CD4-positive, alpha-beta T cell treated with Interleukin-15 for 4 hours (primary cell): ENCODE data around the gene CDT1.

Experiments used
- DNase-seq: peaks from one replicate; pipeline ENCODE4 v3.0.0-alpha.2; 2020; ENCODE audit warnings: low spot score

CDT1 gene

DNA sequence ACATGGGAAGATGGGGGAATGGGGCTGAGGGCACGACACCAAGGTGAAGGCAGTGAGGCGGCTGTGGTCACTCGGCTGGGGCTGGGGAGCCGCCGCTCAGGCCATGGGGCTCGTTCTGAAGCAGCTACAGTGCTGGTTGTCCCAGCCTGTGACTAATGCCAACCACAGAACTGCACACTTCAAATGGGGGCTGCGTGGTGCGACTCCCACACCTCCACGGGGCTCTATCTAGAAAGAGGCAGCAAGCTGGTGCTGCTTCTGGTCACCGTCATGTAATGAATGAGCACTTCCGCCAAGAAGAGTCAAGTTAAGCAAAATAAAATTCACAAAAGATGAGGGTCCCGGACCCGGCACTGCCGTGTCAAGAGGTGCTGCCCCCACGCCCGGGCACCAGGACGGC is 33.2 kb downstream of the CDT1 start:
- no peak for DNase-seq

DNA sequence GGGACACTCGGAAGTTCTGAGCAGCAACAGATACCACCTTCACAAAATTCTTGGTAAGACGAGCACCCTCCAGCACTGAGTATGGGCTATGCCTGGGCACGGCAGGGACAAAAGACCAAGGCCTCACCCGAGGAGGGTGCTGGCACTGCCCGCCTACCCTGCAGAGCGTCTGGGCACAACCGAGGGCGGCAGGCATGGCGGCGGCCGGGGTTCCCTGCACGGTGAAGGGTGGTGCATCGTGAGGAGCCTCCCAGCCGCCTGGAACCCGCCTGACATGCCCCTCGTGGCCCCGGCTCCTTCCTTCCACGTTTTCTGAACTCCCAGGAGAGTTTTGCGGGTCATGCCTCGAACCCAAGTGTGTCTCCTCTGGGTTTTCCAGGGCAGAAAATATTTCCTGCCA is 34.2 kb downstream of the CDT1 start:
- DNase-seq = no peak

DNA sequence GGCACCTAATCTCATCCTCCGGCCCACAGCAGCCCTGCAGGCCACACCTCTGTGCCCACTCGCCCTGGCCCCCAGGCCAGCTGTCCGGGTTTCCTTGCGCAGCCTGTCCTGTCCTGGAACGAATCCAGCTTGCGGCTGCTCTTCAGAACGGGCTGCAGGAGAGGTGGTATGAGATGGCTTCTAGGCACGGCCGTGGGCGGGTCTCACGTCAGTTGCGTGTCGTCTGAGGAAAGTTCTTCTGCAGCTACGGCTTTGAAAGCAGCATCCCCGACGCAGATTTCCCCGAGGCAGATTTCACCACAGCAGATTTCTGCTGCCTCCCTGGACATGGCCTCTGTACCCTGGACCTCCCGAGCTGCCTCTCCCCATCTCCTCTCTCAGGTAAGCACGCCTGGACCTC is 35.0 kb downstream of the CDT1 start:
- DNase-seq = no peak

DNA sequence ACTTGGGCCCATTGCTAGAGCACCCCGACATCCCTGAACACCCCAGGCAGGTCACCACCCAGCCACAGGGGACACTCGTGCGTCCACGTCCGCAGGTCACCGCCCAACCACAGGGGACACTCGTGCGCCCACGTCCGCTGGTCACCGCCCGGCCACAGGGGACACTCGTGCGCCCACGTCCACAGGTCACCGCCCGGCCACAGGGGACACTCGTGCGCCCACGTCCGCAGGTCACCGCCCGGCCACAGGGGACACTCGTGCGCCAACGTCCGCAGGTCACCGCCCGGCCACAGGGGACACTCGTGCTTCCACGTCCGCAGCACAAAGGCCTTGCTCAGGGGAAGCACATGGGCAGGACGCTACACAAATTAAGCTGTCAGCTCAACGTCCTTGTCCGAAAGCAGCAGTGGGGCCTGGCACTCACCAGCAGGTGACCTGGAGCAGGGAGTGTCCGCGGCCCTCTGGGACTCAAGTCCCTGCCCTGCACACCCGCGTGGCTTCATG is 35.5 kb downstream of the CDT1 start:
- DNase-seq = no peak

DNA sequence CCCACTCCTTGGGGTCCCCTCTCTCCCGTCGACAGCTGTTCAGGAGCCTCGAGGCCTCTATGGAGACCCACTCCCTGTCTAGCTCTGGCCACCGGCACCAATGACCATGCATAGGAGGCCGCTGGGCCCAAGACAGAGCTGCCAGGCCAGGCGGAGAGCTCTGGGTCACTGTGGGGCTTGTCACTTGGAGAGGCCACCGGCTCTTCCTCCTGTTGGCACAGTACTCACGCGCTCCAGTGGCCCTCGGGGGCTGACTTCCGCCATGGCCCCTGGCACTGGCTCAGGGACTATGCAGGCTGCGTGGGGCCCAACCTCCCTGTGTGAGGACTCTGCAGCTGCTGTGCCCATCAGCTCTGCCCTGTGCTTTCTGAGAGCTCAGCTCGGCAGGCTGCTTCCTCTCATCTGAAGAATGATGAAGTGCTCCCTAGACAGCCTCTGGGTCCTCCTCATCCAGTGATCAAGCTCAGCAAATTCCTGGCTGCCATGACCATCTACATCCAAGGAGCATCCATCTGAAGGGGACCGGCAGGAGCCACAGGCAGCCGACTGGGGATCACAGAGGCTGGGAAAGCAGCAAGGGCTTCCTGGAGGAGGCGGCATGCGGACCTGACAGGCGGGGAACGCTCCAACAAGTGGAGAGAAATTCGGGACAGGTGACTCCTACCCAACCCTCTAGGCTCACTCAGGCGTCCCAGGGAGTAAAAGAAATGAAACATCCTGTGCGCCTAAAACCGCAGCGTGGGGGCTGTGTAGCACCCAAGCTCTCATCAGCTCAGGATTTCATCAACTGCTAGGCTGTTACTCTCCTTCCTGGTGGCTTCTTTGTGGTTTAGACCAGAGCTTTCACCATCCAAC is 36.4 kb downstream of the CDT1 start:
- no peak for DNase-seq

DNA sequence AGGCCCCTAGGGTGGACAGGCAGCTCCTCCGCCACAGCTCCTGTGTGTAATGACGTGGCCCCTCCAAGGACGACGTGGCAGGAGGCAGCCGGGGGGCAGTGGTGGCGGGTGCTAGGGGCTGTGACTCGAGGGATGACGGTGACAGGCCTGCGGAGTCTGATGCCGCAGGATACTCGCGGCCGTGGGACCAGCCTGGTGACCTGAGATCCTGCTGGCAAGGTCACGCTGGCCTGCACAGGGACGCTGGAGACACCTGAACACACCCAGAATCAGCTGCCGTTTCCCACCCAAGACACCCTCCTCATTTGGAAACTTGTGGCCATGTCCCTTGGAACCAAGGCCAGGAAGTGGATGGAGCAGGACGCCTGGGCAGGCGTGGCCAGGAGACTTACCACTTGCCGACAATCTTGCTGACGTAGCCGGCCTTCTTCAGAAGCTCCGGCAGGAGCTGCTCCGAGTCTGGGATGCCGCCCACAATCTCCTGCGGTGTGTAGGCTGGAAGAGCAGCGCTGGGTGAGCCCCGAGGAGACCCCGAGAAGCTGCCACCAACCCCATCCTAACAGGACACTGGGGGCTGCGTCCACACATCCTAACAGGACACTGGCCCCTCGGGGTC is 37.1 kb downstream of the CDT1 start:
- no peak for DNase-seq

DNA sequence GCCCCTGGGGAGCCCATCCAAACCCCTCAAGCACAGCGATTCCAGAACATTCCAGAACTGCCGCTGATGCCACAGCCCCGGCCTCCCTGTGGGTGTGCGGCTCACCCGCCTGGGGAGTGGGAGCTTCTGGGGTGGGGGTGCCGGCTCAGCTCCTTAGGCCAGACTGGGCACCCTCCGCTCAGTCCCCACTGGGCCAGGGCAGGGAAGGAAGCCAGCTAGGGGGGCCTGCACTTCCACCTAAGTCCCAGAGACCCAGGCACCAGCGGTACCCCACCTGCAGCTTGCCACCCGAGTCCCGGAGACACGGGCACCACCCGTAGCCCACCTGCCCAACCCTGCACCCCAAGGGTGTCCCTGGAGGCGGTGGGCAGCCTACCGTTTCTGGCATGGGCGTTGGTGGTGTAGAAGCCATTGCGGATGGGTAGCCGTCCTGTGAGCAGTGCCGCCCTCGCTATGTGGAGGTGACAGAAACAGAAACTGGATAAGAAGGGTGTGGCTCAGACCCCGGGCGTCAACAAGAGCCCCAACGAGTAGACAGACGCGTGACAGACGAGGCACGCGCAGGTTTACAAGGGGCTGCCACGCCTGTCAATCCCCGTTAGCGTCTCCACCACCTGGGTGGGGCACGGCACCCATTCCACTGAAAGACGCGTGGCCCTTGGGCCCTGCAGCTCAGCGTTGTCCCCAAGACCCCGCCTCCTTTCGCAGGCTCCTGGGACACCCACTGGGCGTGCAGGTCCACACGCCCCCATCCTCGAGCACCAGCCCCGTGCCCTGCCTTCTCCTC is 38.1 kb downstream of the CDT1 start:
- DNase-seq = no peak

DNA sequence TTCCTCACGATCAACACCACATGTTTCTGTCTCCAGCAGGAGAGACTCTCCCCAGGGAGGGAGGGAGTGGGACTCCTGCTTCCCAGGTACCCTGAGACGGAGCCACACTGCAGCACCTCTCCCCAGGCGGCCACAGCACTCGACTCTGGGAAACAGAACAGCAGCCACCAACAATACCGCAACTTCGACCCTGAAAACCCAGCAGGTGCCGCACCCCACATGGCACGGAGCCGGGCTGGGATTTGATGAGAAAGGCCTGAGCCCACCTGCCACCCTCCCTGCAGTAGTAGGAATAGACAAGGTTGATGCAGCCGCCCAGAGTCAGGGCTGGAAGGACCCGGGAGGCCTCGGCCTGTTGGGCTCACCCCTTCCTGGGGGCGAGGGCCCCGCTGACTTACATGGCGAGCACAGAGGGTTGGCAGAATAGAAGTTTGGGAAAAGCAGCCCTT is 38.7 kb downstream of the CDT1 start:
- no peak for DNase-seq

DNA sequence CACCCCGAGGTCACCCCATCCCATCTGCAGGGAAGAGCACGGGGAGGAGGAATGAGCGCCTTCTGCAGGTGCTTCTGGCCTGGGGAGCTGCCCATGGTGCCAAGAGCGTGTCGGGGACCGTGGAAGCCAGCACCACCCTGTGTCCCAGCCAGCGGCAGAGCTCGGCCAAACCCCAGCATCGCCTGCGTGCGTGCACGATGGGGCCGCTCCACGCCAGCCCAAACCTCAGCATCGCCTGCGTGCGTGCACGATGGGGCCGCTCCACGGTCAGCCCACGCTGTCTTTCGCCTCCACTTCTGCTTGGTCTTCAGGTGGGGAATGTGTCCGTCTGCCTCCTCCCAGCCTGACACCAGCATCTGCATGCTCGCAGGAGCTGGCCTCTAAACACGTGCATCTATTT is 39.2 kb downstream of the CDT1 start:
- no peak for DNase-seq

DNA sequence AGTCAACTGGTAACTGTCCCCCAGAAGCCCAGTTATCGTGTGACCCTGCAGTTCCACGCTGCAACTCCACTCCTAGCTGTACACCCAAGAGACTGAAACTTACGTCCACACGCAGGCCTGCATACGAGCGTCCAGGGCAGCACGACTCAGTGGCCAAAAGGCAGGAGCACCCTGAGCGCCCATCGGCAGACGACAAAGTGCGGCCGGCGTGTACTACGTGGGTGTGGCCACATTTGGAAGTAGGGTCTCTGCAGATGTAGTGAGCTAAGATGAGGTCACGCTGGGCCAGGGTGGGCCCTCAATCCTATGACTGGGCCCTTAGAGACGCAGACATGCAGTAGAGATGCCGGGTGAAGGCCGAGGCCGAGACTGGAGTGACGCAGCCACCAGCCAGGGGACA is 39.7 kb downstream of the CDT1 start:
- no peak for DNase-seq

DNA sequence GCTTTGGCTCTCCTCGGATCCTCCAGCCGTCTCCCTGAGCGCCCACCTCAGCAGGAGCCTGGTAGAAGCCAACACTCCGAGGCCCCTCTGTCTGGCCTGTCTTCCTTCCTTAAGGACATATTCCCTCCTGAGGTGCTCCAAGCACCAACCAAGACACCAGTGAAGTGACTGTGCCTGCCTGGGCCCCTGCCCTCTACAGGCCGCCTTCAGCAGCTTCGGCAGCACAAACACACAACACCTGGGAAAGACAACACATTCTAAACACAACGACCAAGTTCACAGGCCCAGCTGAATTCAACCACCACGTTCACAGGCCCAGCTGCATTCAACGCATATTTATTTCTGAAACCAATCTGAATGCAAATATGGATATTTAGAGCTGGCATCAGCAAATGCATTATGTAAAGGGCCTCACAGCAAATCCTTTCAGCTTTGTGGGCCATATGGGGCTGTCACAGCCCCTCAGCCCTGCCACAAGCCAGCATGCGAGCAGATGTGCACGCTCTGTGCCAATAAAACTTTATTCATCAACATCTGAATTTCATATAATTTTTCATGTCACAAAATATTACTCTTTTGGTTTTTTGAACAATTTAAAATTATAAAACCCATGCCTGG is 40.9 kb downstream of the CDT1 start:
- no peak for DNase-seq

DNA sequence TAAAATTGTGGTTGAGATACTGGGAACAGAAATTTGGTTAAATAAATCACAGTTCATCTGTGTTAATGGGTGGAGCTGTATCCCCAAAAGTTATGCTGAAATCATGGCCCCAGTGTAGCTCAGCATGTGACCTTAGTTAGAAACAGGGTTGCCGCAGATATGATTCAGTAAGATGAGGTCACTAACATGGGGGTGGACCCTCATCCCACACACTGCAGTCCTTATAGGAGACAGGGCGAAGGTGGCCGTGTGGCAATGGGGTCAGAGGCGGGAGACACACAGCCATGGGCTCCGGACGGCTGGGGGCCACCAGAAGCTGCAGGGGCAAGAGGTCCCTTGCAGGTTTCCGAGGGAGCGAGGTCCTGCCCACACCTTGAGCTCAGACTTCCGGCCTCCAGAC is 42.5 kb downstream of the CDT1 start:
- no peak for DNase-seq

DNA sequence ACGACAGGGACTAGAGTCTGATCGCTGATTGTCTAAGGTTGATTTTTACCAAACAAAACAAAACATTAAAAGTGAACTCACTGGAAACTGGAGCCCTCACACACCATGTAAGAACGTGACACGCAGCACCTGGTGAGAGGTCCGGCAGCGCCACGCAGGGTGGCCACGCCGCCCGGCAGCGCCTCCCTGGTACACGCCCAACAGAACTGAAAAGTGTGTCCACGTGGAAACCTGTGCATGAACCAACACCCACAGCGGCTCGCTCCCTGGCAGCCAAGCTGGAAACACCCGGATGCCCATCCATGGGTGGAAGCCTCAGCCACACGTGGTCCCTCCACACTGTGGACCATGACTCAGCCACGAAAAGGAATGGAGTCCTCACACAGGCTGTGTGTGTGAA is 44.1 kb downstream of the CDT1 start:
- DNase-seq = no peak

DNA sequence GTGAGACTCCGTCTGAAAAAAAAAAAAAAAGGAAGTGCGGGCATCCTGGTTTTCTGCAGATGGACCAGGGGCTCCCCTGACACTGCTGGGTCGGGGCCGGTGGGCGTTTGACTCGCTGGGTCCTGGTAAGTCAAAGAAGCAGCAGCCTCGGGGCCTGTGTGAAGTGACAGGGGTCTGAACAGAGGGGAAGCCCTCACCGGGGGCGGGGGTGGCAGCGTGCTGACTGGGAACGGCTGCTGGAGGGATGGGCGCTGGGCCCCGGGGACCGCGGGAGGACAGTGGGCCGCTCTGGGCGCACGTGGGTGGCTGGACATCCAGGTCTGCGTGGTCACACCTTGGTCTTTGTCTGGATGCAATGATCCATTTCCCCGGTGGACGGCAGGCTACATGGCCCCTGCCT is 45.0 kb downstream of the CDT1 start:
- no peak for DNase-seq

DNA sequence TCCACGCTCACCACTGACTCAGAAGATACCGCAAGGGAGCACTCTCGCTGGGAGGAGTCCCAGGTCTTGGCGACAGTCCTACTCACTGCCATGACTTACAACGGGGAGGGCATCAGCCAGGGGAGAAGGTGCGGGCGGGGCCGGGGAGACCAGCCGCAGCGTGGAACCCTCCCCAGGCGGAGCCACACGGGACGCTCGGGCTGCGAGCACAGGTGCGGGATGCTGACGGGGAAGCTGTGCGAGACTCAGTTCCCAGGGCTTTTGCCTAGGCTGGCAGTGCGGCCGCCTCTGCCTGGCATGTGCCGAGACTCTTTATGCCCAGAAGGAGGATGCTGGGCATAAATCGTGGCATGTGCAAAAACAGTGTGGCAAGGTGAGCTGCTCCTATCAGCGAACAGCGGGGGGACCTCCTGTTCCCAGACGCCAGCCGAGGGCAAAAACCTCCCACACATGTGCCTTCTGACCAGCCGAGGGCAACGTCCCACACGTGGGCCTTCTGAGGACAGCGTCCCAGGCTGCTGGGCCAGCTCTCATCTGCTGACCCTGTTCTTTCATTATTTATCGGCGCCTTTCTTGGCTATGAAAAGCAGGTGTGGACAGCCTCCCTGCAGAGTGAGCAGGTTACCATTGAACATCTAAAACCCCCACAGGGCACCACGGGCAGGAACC is 47.1 kb downstream of the CDT1 start:
- DNase-seq = no peak

DNA sequence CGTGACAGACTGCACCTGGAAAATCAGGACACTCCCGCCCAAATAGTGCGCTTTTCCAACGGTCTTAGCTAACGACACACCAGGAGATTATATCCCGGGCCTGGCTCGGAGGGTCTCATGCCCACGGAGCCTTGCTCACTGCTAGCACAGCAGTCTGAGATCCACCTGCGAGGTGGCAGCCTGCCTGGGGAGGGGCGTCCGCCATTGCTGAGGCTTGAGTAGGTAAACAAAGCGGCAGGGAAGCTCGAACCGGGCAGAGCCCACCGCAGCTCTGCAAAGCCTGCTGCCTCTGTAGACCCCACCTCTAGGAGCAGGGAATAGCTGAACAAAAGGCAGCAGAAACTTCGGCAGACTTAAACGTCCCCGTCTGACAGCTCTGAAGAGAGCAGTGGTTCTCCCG is 48.0 kb downstream of the CDT1 start:
- DNase-seq = no peak

DNA sequence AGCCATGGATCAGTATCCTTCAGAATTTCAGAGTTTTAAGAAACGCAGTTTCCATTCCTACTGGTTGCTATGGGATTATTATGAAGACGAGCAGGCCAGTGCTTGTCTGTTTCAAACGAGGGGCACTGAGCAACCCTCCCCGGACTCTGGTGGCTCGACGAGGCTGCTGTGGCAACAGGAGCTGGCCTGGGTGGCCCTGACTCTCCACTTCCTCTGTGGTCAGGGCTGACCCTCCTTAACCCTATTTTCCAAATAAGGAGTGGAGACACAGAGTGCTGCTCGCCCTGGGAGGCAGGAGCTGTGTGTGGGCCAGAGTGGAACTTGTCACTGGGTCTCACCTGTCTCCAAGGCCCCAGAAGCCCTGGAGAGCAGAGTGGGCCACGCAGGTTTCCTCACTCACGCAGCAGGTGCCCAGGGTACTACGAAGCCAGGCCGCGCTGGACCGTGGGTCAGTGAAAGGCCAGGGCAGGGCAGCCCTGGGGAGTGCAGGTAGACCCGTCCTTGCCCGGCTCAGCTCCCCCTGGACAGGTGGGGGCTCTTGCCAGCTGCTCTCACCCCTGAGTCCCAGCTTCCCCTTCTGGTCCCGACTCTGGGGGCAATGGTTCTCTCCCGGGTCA is 49.8 kb downstream of the CDT1 start:
- DNase-seq = no peak

DNA sequence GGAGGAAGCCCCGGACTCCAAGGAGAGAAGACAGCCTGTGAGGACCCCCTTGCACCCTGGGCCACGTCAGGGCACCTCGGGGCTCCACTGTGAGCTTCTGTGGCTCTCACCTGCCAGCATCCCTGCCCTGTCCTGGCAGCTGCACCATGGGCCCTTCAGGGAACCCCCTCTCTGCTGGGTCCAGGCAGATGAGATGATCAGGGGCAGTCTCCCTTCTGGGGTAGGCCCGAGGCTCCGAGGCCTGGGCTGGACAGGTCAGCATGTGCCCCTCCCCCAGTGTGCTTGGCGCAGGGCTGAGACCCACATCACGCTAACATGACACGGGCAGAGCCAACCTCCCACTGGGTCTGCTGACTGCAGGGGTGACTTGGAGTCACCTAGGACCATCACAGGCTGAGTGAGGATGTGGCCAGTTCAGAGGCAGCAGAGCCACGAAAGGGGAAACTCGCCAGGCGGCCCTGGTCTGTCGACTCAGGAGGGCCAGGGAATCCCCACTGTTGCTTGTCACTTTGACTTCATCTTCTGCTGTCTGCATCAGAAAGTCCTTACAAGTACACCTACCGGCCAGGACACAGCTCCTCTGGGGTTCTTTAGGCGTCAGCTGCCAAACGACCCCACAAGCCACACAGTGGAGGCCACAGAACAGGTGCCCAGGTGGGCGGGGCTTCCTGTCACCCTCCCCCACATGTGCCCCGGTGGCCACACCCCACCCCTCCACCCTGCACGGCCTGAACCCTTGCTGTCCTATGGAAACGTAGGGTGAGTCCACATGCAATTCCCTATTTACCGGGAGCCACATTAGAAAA is 50.9 kb downstream of the CDT1 start:
- DNase-seq = peak; percentile 8

DNA sequence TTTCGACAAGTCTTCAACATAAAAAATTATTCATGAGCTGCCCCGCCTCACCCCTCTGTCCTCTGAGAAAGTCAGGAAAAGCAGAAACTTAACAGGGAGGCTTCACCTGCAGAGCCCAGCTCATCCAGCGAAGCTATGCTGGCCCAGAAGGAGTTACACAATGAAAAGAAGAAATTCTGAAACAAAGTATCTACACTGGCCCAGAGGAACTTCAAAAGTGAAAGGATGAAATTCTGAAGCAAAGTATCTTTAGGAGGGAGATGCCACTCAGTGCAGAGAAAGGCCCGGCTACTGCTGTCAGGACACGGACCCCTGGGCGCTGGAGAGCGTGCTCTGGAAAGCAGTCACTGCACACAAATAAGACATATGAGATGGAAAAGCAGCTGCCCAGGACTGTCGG is 51.6 kb downstream of the CDT1 start:
- DNase-seq = no peak

DNA sequence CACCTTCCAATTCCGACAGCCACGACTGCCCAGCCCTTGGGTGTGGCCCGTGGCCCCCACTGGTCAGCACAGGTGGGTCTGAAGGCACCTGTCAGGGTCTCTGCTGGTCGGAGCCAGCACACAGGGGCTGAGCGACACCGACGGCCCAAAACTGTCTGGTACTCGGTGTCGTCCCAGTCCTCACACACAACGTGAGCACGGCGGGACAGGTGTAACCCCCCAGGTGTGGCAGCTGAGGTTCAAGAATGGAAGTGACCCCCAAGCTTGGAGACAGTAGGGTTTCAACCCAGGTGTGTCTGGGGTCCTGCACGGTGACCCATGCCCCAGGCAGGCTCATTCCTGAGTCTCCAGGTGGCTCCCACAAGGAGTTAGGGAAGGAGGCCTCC is 52.1 kb downstream of the CDT1 start:
- no peak for DNase-seq
